NCI-H446 treated with DMSO at 0.1 percent for 48 hours (cell line): ENCODE results near the gene TDRD3.
"Not testable (repeated sequence)": the region's sequence is repeated elsewhere in the genome, so short reads cannot be mapped to it uniquely, and the experiment has no call there.

ENCODE experiments used
- DNase-seq: peaks from one replicate; lab custom pipeline; 2025; lab: John Stamatoyannopoulos, UW

Gene TDRD3

GRCh38 chr13:60398907-60399589 is 2.0 kb downstream of the TDRD3 start:
- DNase-seq: no peak

GRCh38 chr13:60402022-60402421 is 5.0 kb downstream of the TDRD3 start:
- DNase-seq: no peak

GRCh38 chr13:60407095-60407494 is 10.1 kb downstream of the TDRD3 start:
- DNase-seq: no peak

GRCh38 chr13:60407852-60408251 is 10.8 kb downstream of the TDRD3 start:
- DNase-seq: not testable (repeated sequence)

GRCh38 chr13:60409574-60410292 is 12.7 kb downstream of the TDRD3 start:
- DNase-seq: not testable (repeated sequence)

- no peak for DNase-seq
Observed at GRCh38 chr13:60410299-60410698, 13.3 kb downstream of the TDRD3 start.

DNA sequence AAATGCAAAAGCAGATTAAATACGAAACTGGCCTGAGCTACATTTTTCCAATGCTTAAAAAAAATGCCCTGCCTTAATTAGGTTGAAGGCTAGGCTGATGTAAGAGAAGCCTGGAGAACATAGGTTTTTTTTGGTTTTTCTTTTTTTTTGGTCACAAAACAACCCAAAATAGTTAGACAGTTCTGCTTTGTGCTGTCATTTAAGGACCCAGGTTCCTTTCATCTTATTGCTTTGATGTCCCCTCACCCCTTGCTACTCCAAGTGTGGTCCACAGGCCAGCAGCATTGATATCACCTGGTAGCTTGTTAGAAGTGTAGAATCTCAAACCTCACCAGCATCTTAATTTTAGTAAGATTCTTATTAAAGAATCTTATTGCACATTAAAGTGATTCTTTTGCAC is 14.4 kb downstream of the TDRD3 start:
- DNase-seq: no peak

DNA sequence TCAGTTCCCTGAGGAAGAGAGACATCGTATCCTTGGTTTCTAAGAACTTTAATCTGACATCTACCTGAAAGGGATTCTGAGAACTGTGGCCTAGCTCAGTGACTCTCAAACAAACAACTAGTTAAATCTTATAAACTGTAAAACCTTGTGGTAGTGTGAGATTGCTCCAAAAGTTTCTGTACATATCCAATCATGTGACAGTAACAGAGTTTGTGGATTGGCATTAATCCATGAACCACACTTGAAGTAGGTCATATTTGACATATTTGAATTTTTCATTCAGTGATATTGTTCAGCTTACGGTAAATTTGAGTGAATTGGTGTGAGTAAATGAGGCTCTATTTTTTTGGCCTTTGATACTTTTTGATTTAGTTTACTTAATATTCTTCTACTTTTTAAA is 15.0 kb downstream of the TDRD3 start:
- no peak for DNase-seq

- no peak for DNase-seq
Observed at GRCh38 chr13:60412909-60413616, 16.0 kb downstream of the TDRD3 start.

DNA sequence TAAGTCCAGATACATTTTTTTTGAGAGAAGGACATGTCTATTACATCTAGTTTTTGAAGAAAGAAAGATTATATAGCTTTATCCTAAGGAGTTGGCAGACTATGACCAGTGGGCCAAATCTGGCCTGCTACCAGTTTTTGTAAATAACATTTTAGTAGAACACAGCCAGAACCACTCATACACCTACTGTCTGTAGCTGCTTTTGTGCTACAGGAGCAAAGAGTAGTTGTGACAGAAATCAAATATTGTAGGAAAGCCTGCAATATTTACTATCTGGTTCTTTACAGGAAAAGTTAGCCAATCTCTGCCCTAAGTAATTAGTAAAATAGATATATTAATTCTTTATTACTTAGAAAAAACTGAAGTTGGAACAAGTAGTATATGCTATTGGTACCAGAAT is 17.2 kb downstream of the TDRD3 start:
- no peak for DNase-seq

DNA sequence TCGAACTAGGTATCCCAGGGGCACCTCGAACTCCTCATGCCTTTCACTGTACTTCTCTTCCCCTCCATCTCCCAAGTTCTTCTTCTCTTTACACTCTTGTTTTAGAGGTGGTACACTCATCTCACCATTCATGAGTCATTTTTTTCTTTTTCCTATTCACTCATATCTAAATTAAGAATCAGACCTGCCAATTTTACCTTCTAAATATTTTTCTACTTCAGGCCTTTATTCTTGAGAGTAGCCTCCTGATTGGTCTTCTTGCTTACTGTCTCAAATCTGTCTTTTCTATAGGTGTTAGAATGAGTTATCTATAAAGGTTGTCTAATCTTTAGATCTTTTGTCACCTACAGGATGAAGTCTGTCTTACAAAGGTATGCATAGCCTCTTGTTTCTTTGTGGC is 20.7 kb downstream of the TDRD3 start:
- no peak for DNase-seq

DNA sequence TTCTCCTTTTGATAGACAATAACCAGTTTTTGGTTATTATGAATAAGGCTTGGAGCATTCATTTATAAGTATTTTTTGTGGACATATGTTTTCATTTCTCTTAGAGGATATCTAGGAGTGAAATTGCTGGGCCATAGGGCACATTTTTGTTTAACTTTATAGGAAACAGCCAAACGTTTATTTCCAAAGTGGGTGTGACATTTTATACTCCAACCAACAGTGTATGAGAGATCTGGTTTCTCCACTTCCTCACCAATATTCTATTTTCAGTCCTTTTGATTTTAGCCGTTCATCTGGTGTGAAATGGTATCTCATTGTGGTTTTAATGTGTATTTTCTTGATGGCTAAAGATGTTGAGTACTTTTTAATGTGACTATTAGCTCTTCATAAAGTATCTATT is 21.9 kb downstream of the TDRD3 start:
- DNase-seq: no peak

DNA sequence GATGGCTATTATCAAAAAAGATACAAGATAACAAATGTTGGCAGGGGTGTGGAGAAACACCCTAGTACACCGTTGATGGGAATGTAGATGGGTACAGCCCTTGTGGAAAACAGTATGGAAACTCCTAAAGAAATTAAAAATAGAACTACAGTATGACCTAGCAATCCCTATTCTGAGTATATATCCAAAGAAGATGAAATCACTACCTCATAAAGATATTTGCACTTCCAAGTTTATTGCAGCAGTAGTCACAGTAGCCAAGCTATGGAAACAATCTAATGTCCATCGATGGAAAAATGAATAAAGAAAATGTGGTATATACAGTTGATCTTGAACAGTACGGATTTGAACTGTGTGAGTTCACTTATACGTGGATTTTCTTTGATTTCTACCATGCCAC is 28.3 kb downstream of the TDRD3 start:
- DNase-seq: no peak

GRCh38 chr13:60426075-60426474 is 29.1 kb downstream of the TDRD3 start:
- DNase-seq: no peak

DNA sequence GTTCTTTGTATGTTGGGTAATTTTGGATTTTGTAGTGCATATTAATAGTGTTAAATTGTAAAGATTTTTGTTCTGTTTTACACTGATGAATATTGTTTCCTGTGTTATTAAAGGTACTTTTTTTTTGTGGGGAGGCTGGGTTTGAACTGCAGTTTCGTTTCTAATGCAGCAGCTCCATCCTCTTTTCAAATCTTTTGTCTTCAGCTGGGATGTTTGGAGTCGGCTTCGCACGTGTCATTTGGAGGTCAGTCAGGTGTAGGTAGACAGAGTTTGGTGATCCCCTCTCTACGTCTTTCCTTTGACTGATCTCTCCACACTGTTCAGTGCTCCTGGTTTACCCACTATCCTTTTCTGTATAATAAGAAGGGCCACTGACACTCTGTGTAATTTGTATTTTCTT is 30.3 kb downstream of the TDRD3 start:
- DNase-seq: no peak

DNA sequence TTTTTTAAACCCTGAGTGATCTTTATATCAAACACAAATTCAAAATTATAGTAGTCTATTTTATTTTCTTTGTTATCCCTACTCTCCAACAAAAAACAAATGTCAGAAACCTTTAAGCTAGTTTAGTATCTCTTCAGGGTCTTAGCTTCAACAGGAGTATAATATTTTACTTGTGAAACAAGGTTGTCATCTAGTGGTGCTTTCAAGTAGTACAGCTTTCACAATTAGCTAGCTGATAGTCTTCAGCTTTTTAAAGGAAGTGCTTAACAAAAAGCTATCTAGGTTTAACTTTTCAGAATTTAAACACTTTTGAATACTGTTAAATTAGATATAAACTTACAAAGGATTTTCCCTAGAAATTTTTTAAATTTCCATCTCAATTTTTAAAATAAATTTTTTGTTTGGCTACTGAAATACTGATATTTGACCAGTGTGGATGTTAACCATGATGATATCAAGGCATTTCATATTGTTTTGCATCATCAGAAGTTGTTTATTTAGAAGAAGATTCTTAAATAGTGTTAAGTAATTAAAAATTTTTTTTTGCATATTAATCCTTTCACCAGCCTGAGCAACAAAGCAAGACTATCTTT is 34.2 kb downstream of the TDRD3 start:
- no peak for DNase-seq

DNA sequence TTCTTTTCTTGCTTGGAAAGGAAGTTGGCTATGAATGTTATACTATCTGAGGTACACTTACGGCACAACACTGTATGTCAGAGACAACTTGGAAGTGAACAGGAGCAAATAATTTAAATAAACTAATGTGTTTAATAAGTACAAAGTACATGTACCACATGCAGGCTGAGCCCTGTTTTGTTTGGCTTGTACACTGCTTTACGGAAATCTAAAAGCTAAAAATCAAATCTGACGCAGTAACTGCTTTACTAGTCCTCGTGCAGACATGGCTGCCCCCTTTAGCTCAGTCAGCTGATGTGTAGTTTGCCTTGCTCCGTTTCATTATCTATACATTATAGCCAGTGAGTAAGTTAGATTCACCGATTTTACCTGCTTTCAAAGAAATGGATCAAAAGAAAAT is 36.5 kb downstream of the TDRD3 start:
- no peak for DNase-seq

DNA sequence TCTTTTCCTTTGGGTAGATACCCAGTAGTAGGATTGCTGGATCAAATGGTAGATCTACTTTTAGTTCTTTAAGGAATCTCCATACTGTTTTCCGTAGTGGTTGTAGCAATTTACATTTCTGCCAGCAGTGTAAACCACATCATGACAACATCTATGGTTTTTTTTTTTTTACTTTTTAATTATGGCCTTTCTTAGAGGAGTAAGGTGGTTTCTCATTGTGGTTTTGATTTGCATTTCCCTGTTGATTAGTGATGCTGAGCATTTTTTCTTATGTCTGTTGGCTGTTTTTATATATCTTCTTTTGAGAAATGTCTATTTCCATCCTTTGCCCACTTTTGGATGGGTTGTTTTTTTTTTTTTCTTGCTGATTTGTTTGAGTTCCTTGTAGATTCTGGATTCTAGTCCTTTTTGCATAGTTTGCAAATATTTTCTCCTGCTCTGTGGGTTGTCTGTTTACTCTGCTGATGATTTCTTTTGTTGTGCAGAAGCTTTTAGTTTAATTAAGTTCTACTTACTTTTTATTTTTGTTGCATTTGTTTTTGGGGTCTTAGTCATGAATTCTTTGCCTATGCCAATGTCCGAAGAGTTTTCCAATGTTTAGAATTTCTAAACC is 38.8 kb downstream of the TDRD3 start:
- no peak for DNase-seq

- no peak for DNase-seq
Observed at GRCh38 chr13:60439201-60439600, 42.2 kb downstream of the TDRD3 start.

GRCh38 chr13:60441761-60442160 is 44.7 kb downstream of the TDRD3 start:
- no peak for DNase-seq

GRCh38 chr13:60448907-60449510 is 52.0 kb downstream of the TDRD3 start:
- no peak for DNase-seq

GRCh38 chr13:60453490-60453889 is 56.5 kb downstream of the TDRD3 start:
- DNase-seq: no peak
